Mammary microvascular endothelial cell (primary cell): ENCODE data around the gene SPTA1. TPM values are rescaled to one million over a fixed set of nuclear protein-coding genes. Genes with fewer than 3 reads are reported as not detected.

ENCODE experiments used
- total RNA-seq: library from RNA; depleted of rRNA; stranded (reverse); fragments of >200 nt; gene quantifications from 2 replicates; pipeline ENCODE4 v1.2.3, GENCODE V29; 2015

Gene SPTA1
- under 0.01 and 0.20 TPM in 2 replicates for total RNA-seq

GRCh38 chr1:158686111-158687009 is at the start of gene SPTA1:
Gene SPTA1 (minus strand): TSS chr1:158686715. CDS start chr1:158686517, 198 bp downstream.

GRCh38 chr1:158720620-158721019 is 34.1 kb upstream of the SPTA1 start, which contains the start of gene OR6K3:
Gene OR6K3 (minus strand): TSS chr1:158720720. CDS start chr1:158718115, 2,605 bp downstream.

GRCh38 chr1:158700552-158700951 is 14.0 kb upstream of the SPTA1 start, which contains the start of gene OR6K2:
Gene OR6K2 (minus strand): TSS chr1:158700652. CDS start chr1:158700652, 0 bp downstream.

GRCh38 chr1:158604968-158605367 is 81.5 kb downstream of the SPTA1 start, which contains the start of gene OR10Z1:
Gene OR10Z1 (plus strand): TSS chr1:158605268. CDS start chr1:158606439, 1,171 bp downstream.

GRCh38 chr1:158579733-158580132 is 106.8 kb downstream of the SPTA1 start, which contains the start of gene OR10X1:
Gene OR10X1 (minus strand): TSS chr1:158579899. CDS start chr1:158579899, 0 bp downstream.

GRCh38 chr1:158570480-158570879 is 116.0 kb downstream of the SPTA1 start, which contains the start of gene OR6P1:
Gene OR6P1 (minus strand): TSS chr1:158570580. CDS start chr1:158563604, 6,976 bp downstream.

Other genes with a start within 250 kb of the SPTA1 start
- gene OR10K1, start 224.9 kb downstream of the SPTA1 start, total RNA-seq = not detected in 2 replicates
- gene OR10R2, start 214.5 kb downstream of the SPTA1 start, total RNA-seq = not detected in 2 replicates
- not detected in 2 replicates for gene OR6Y1, start 132.3 kb downstream of the SPTA1 start, total RNA-seq
- not detected in 2 replicates for gene OR6P1, start 116.1 kb downstream of the SPTA1 start, total RNA-seq
- not detected in 2 replicates for gene OR10X1, start 106.8 kb downstream of the SPTA1 start, total RNA-seq
- not detected in 2 replicates for gene OR10Z1, start 81.4 kb downstream of the SPTA1 start, total RNA-seq
- gene OR6K2, start 13.9 kb upstream of the SPTA1 start, total RNA-seq = not detected in 2 replicates
- gene OR6K3, start 34.0 kb upstream of the SPTA1 start, total RNA-seq = not detected in 2 replicates
- gene OR6K6, start 68.0 kb upstream of the SPTA1 start, total RNA-seq = not detected in 2 replicates
- not detected in 2 replicates for gene OR6N1, start 85.5 kb upstream of the SPTA1 start, total RNA-seq
- gene OR6N2, start 94.5 kb upstream of the SPTA1 start, total RNA-seq = not detected in 2 replicates
- not detected in 2 replicates for gene MNDA, start 144.6 kb upstream of the SPTA1 start, total RNA-seq
- gene PYHIN1, start 244.8 kb upstream of the SPTA1 start, total RNA-seq = not detected in 2 replicates